DOHH2 (cell line): ENCODE measurements around the gene ZNF462.

ENCODE experiments used
- CTCF ChIP-seq: fragments of 200-600 bp; sonication (generic); IDR thresholded peaks from one replicate; pipeline ENCODE4 v1.5.1; 2014; ENCODE audit warnings: antibody characterized with exemption, mild to moderate bottlenecking, low read depth, low read length; ENCODE audit not compliant: poor library complexity, severe bottlenecking
- EZH2phosphoT487 ChIP-seq: fragments of 200-600 bp; sonication (generic); IDR thresholded peaks from 2 replicates; pipeline ENCODE4 v1.6.1; 2017; ENCODE audit warnings: borderline replicate concordance, mild to moderate bottlenecking, antibody characterized with exemption, low read length, moderate library complexity, mixed read lengths

DNA sequence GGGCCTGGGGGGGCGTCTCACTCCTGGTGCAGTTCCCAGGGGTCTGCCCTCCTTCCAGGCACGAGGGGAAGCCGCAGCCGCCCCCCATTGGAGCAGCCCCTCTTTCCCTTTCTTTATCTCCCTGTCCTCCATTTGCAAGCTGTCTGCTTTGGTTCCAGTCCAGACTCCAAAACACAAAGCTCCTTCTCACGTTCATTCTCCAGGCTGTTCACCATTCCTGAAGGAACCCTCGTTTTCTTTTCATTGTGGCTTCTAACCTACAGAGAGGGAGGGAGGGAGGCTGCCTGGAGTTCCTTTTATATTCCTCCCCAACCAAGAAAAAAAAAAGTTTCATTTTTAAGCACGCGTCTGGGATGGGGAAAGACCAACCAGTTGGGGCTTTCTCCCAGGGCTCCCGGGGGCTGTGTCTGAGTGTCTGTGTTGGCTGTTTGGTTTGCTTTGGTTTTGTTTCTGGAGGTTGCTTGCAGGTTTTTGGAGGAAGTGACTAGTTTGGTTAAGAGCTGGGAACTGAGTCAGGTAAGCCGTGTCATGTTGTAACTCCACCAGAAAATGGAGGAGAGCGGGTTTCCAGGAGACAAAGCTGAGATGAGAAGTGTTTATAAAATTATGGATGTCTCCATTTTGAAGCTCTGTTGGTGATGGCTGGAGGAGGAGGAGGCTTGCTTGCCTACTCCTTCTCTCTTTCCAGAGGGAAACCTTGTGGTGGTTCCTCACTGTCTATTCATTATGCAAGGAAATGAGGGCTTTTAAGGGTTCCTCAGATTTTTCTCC is 1.6 kb downstream of the ZNF462 start:
- no peak for TF ChIP-seq CTCF
- TF ChIP-seq EZH2phosphoT487, result no peak
